ENCODE measurements around the gene RYK. TPM values are rescaled to one million over a fixed set of nuclear protein-coding genes. Genes with fewer than 3 reads are reported as not detected.

RYK gene
- total RNA-seq, 1 donor from 2014 or later: 134 TPM

- H3K27ac Mint-ChIP-seq: no peak overlapping the region
- no peaks in the 10 kb centered on the region for H3K9me3 Mint-ChIP-seq
- H3K36me3 ChIP-seq: peaks cover 8% of the 10 kb centered on the region
- no peak overlapping the region for H3K4me2 ChIP-seq
- H3K4me3 Mint-ChIP-seq: no peak overlapping the region
- no peaks in the 10 kb centered on the region for H3K4me1 ChIP-seq
- peaks cover 8% of the 10 kb centered on the region for H3K27me3 Mint-ChIP-seq (ENCODE audit: insufficient read depth, low read depth)
- no peak overlapping the region for H3K4me3 ChIP-seq
- peaks cover 14% of the 10 kb centered on the region for H3K79me2 ChIP-seq (ENCODE audit: low read depth)
- H2AFZ ChIP-seq (replicated peaks): no peak overlapping the region
- H3K27ac ChIP-seq: no peak overlapping the region
- H3K36me3 Mint-ChIP-seq: peaks cover 12% of the 10 kb centered on the region
- no peaks in the 10 kb centered on the region for H3K4me1 Mint-ChIP-seq
- DNase-seq (ENCODE audit: low spot score): no peak
- TF ChIP-seq EZH2phosphoT487 (IDR thresholded peaks at IDR 0.05): no peak
- no peak for TF ChIP-seq CTCF (IDR thresholded peaks at IDR 0.05)
- no peak for TF ChIP-seq EZH2 (IDR thresholded peaks at IDR 0.05)
- no peak overlapping the region for H3K9ac ChIP-seq
- peaks cover 37% of the 10 kb centered on the region for H4K20me1 ChIP-seq (ENCODE audit: low read depth)
- peaks cover 8% of the 10 kb centered on the region for H3F3A ChIP-seq (ENCODE audit: low read depth)
- no peaks in the 10 kb centered on the region for H3K27me3 ChIP-seq
- no peaks in the 10 kb centered on the region for H3K9me3 ChIP-seq (ENCODE audit: low read depth)
Measured at GRCh38 chr3:134214239-134214638, 36.4 kb downstream of the RYK start.

GRCh38 chr3:134212967-134213665, 37.5 kb downstream of the RYK start:
- H3K9ac ChIP-seq: no peak overlapping the region
- peak; percentile 82 for DNase-seq (ENCODE audit: low spot score)
- H3K79me2 ChIP-seq (ENCODE audit: low read depth): peaks cover 7% of the 10 kb centered on the region
- no peak overlapping the region for H3K4me2 ChIP-seq
- peaks cover 12% of the 10 kb centered on the region for H3K36me3 Mint-ChIP-seq
- H3K4me1 ChIP-seq: no peaks in the 10 kb centered on the region
- no peaks in the 10 kb centered on the region for H3K9me3 ChIP-seq (ENCODE audit: low read depth)
- no peak overlapping the region for H3K4me3 Mint-ChIP-seq
- peak; percentile 97 for TF ChIP-seq CTCF (IDR thresholded peaks at IDR 0.05)
- TF ChIP-seq EZH2phosphoT487 (IDR thresholded peaks at IDR 0.05): no peak
- no peaks in the 10 kb centered on the region for H3K27me3 ChIP-seq
- H3K4me1 Mint-ChIP-seq: no peaks in the 10 kb centered on the region
- H2AFZ ChIP-seq (replicated peaks): no peak overlapping the region
- no peak overlapping the region for H3K4me3 ChIP-seq
- no peak overlapping the region for H3K27ac Mint-ChIP-seq
- H4K20me1 ChIP-seq (ENCODE audit: low read depth): peaks cover 29% of the 10 kb centered on the region
- peaks cover 10% of the 10 kb centered on the region for H3K36me3 ChIP-seq
- peaks cover 8% of the 10 kb centered on the region for H3F3A ChIP-seq (ENCODE audit: low read depth)
- no peak overlapping the region for H3K27ac ChIP-seq
- no peaks in the 10 kb centered on the region for H3K9me3 Mint-ChIP-seq
- peaks cover 8% of the 10 kb centered on the region for H3K27me3 Mint-ChIP-seq (ENCODE audit: insufficient read depth, low read depth)

- Histone ChIP-seq H3K4me2 (no peak overlapping the region), H3K36me3 (peaks cover 10% of the 10 kb centered on the region), H3K79me2 (ENCODE audit: low read depth) (peaks cover 6% of the 10 kb centered on the region), H3K9ac (no peak overlapping the region), H3F3A (ENCODE audit: low read depth) (peaks cover 8% of the 10 kb centered on the region), H3K27me3 (no peaks in the 10 kb centered on the region), H3K27ac (no peak overlapping the region), H3K4me1 (peaks cover 6% of the 10 kb centered on the region), H2AFZ (replicated peaks) (no peak overlapping the region), H3K9me3 (ENCODE audit: low read depth) (no peaks in the 10 kb centered on the region), H3K4me3 (no peak overlapping the region), H4K20me1 (ENCODE audit: low read depth) (peaks cover 29% of the 10 kb centered on the region)
- Mint-ChIP-seq H3K27ac (no peak overlapping the region), H3K4me1 (no peaks in the 10 kb centered on the region), H3K27me3 (ENCODE audit: insufficient read depth, low read depth) (peaks cover 8% of the 10 kb centered on the region), H3K9me3 (no peaks in the 10 kb centered on the region), H3K36me3 (peaks cover 9% of the 10 kb centered on the region), H3K4me3 (no peak overlapping the region)
- DNase-seq (ENCODE audit: low spot score): peak; percentile 60
- peak; percentile 71 for TF ChIP-seq CTCF (IDR thresholded peaks at IDR 0.05)
- TF ChIP-seq EZH2phosphoT487 (IDR thresholded peaks at IDR 0.05): no peak
Measured at GRCh38 chr3:134211797-134212196, 38.9 kb downstream of the RYK start.
